Mammary epithelial cell (primary cell): ENCODE measurements around the gene STARD10.

Experiments used
- EZH2 ChIP-seq: IDR thresholded peaks from 2 replicates; pipeline ENCODE4 v1.6.1; 2012; ENCODE audit warnings: low read length, inconsistent platforms, borderline replicate concordance
- TF ChIP-seq, protein P1 (sequence below), 2 donors: IDR thresholded peaks in 1 of 2; conservative IDR thresholded peaks in 1 of 2; 2 replicates each; pipeline ENCODE4 v1.5.1; 2011 to 2012; ENCODE audit warnings: inconsistent platforms in 2 of 2, low read length in 2 of 2, mild to moderate bottlenecking in 2 of 2, control low read depth in 1 of 2, low read depth in 1 of 2; ENCODE audit not compliant: insufficient read depth in 1 of 2; ENCODE audit errors: extremely low read depth in 1 of 2

DNA sequence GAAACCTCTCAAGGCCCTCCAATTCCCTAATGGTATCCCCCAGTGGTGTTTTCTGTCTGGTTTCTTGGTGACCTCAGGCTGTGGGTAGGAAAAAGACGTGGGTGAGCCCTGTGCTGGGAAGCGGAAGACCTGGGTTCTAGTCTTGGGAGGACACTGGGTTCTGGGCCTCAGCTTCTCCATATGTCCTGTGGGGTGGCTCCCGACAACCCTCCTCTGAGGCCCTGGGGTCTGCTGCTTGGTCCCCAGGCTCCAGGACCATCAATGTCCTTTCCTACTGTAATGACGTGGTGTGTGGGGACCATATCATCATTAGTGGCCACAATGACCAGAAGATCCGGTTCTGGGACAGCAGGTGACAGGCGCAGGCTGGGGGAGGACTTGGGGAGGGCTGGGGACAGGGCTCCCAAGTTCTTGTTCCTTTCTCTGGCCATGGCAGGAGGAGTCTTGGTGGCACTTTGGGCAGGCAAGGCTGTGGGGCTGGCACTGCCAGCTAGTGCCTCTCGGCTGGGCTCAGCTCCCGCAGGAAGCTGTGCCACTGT, 33.2 kb upstream of the STARD10 start:
- TF ChIP-seq, protein P1, sequence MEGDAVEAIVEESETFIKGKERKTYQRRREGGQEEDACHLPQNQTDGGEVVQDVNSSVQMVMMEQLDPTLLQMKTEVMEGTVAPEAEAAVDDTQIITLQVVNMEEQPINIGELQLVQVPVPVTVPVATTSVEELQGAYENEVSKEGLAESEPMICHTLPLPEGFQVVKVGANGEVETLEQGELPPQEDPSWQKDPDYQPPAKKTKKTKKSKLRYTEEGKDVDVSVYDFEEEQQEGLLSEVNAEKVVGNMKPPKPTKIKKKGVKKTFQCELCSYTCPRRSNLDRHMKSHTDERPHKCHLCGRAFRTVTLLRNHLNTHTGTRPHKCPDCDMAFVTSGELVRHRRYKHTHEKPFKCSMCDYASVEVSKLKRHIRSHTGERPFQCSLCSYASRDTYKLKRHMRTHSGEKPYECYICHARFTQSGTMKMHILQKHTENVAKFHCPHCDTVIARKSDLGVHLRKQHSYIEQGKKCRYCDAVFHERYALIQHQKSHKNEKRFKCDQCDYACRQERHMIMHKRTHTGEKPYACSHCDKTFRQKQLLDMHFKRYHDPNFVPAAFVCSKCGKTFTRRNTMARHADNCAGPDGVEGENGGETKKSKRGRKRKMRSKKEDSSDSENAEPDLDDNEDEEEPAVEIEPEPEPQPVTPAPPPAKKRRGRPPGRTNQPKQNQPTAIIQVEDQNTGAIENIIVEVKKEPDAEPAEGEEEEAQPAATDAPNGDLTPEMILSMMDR (conservative IDR thresholded peaks at IDR 0.05 in 1 of 2, IDR thresholded peaks at IDR 0.05 in 1 of 2; ENCODE audit: extremely low read depth in 1 of 2, insufficient read depth in 1 of 2, low read depth in 1 of 2, low read length in 2 of 2), result no peak
- no peak for TF ChIP-seq EZH2
